Measurements from ENCODE around the gene GLE1. TPM values are rescaled to one million over a fixed set of nuclear protein-coding genes. Genes with fewer than 3 reads are reported as not detected.

Gene GLE1
- total RNA-seq, 2 donors from 2014 or later: 14.7 to 16.6 TPM

- Histone ChIP-seq H3K27me3 (ENCODE audit: control insufficient read depth, insufficient read depth, low read length, poor library complexity, severe bottlenecking) (no peaks in the 10 kb centered on the region), H3K9ac (ENCODE audit: extremely low read depth, low read length, poor library complexity, severe bottlenecking) (no peak overlapping the region), H3K4me1 (ENCODE audit: control insufficient read depth, insufficient read depth, low read length) (no peaks in the 10 kb centered on the region), H3K9me3 (ENCODE audit: control insufficient read depth, low read length) (no peaks in the 10 kb centered on the region), H3K4me3 (ENCODE audit: low read length) (no peak overlapping the region), H3K36me3 (ENCODE audit: control insufficient read depth, insufficient read depth, low read length) (peaks cover 87% of the 10 kb centered on the region), H3K27ac (ENCODE audit: low read depth, low read length) (no peak overlapping the region)
- H3K9me3 Mint-ChIP-seq: no peaks in the 10 kb centered on the region
- no peak for DNase-seq
- no peaks in the 10 kb centered on the region for H3K27me3 Mint-ChIP-seq (ENCODE audit: insufficient read depth)
- no peak for TF ChIP-seq CTCF (conservative IDR thresholded peaks at IDR 0.05)
- WGBS, 2 experiments (ENCODE audit: insufficient coverage in 1 of 2, insufficient read length in 1 of 2): 98% methylated on average over 2 of the region's 2 CpGs; no CpG with 5 or more reads in 1 of the 2 experiments
- no peak overlapping the region for H3K4me3 Mint-ChIP-seq
- H3K4me1 Mint-ChIP-seq: no peaks in the 10 kb centered on the region
- H3K36me3 Mint-ChIP-seq (ENCODE audit: low read depth): peaks cover 80% of the 10 kb centered on the region
- H3K27ac Mint-ChIP-seq: peak overlapping the region; percentile 18
Observed at GRCh38 chr9:128575916-128576315, 71.4 kb downstream of the GLE1 start.

GRCh38 chr9:128577206-128577605, 72.7 kb downstream of the GLE1 start:
- Histone ChIP-seq H3K4me1 (ENCODE audit: control insufficient read depth, insufficient read depth, low read length) (no peaks in the 10 kb centered on the region), H3K4me3 (ENCODE audit: low read length) (no peak overlapping the region), H3K27ac (ENCODE audit: low read depth, low read length) (no peak overlapping the region), H3K27me3 (ENCODE audit: control insufficient read depth, insufficient read depth, low read length, poor library complexity, severe bottlenecking) (no peaks in the 10 kb centered on the region), H3K9me3 (ENCODE audit: control insufficient read depth, low read length) (no peaks in the 10 kb centered on the region), H3K36me3 (ENCODE audit: control insufficient read depth, insufficient read depth, low read length) (peaks cover 92% of the 10 kb centered on the region), H3K9ac (ENCODE audit: extremely low read depth, low read length, poor library complexity, severe bottlenecking) (no peak overlapping the region)
- Mint-ChIP-seq H3K27ac (peak overlapping the region; percentile 58), H3K9me3 (no peaks in the 10 kb centered on the region), H3K27me3 (ENCODE audit: insufficient read depth) (no peaks in the 10 kb centered on the region), H3K4me3 (no peak overlapping the region), H3K36me3 (ENCODE audit: low read depth) (peaks cover 89% of the 10 kb centered on the region), H3K4me1 (no peaks in the 10 kb centered on the region)
- WGBS, 2 experiments (ENCODE audit: insufficient coverage in 1 of 2, insufficient read length in 1 of 2): 94 to 97% methylated on average over 8 of the region's 8 CpGs
- DNase-seq: no peak
- TF ChIP-seq CTCF (conservative IDR thresholded peaks at IDR 0.05): no peak

- WGBS, 2 experiments (ENCODE audit: insufficient coverage in 1 of 2, insufficient read length in 1 of 2): 94 to 100% methylated on average over 1 of the region's 1 CpG
- no peak for TF ChIP-seq CTCF (conservative IDR thresholded peaks at IDR 0.05)
Observed at GRCh38 chr9:128579194-128579593, 74.7 kb downstream of the GLE1 start.

More at GRCh38 chr9:128579194-128579593, 74.7 kb downstream of the GLE1 start:
- no peaks in the 10 kb centered on the region for H3K4me1 ChIP-seq (ENCODE audit: control insufficient read depth, insufficient read depth, low read length)
- H3K4me1 Mint-ChIP-seq: no peaks in the 10 kb centered on the region
- no peak for DNase-seq
- no peak overlapping the region for H3K4me3 ChIP-seq (ENCODE audit: low read length)
- no peaks in the 10 kb centered on the region for H3K27me3 Mint-ChIP-seq (ENCODE audit: insufficient read depth)
- no peak overlapping the region for H3K9ac ChIP-seq (ENCODE audit: extremely low read depth, low read length, poor library complexity, severe bottlenecking)
- H3K27ac ChIP-seq (ENCODE audit: low read depth, low read length): no peak overlapping the region
- no peaks in the 10 kb centered on the region for H3K27me3 ChIP-seq (ENCODE audit: control insufficient read depth, insufficient read depth, low read length, poor library complexity, severe bottlenecking)
- no peak overlapping the region for H3K4me3 Mint-ChIP-seq
- H3K36me3 Mint-ChIP-seq (ENCODE audit: low read depth): peaks cover 94% of the 10 kb centered on the region
- no peaks in the 10 kb centered on the region for H3K9me3 ChIP-seq (ENCODE audit: control insufficient read depth, low read length)
- H3K36me3 ChIP-seq (ENCODE audit: control insufficient read depth, insufficient read depth, low read length): peaks cover 98% of the 10 kb centered on the region
- no peak overlapping the region for H3K27ac Mint-ChIP-seq
- H3K9me3 Mint-ChIP-seq: no peaks in the 10 kb centered on the region
